ENCODE data around the gene ZNF215. TPM values are rescaled to one million over a fixed set of nuclear protein-coding genes. Genes with fewer than 3 reads are reported as not detected.

The ZNF215 gene
- polyA plus RNA-seq, 1 donor (not counting 4 experiments of a cell fraction or from before 2014, with no cell fraction given) = 6.1 TPM

DNA sequence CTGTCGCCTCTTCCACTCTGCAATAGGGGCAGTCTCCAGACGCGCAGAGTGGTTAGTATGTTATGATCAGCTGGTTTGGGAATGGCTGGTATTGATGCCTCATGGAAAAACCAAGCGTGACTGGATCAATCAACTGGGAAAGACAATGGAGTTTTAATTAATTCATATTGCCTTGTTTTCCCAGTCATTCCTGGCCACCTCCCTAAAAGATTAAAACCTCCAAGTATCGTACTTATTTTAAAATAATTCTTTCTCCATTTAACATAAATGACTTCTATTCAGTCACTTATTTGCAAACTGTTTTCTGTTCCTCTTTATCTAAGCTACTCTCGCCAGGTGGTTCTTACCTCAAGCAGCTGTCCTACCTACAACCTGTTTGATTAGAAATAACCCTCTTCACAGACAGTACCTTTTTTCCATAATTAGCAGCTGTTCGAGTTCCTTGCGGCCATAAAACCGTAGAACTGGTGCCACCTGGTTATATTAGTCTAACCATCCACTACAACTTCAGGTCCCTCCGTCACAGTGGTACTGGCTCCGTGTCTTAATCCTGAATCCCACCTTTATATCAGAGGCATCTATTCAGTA lies 898 bp downstream of the ZNF215 start:
- no peaks in the 10 kb centered on the region for H3K9me1 ChIP-seq (ENCODE audit: control insufficient read depth, extremely low read depth, insufficient read depth, low read length)
- no peak for FAIRE-seq
- peak overlapping the region; percentile 48 for H3K27ac ChIP-seq (ENCODE audit: control insufficient read depth, insufficient read depth, low read length)
- H3K4me2 ChIP-seq (ENCODE audit: control insufficient read depth, extremely low read depth, insufficient read depth, low read depth, low read length) = peak overlapping the region; percentile 86
- H3K9ac ChIP-seq (ENCODE audit: control insufficient read depth, extremely low read depth, insufficient read depth, low read length) = peak overlapping the region; percentile 75
- no peaks in the 10 kb centered on the region for H3K27me3 ChIP-seq (ENCODE audit: control insufficient read depth, extremely low read depth, insufficient read depth, low read length)
- no peaks in the 10 kb centered on the region for H4K20me1 ChIP-seq (ENCODE audit: control insufficient read depth, extremely low read depth, insufficient read depth, low read length)
- dilution Hi-C loops (cut with MboI; ENCODE audit: extremely low pct_ligation_motif_present, low sequenced_read_pairs) = no loop called here
- no peaks in the 10 kb centered on the region for H3K36me3 ChIP-seq (ENCODE audit: control insufficient read depth in 2 of 2, extremely low read depth in 1 of 2, insufficient read depth in 2 of 2, low read length in 2 of 2)
- H2AFZ ChIP-seq (ENCODE audit: control insufficient read depth, low read length) = peak overlapping the region; percentile 96
- H3K4me1 ChIP-seq (ENCODE audit: control insufficient read depth, extremely low read depth, insufficient read depth, low read length) = peaks cover 3% of the 10 kb centered on the region
- no peaks in the 10 kb centered on the region for H3K9me3 ChIP-seq (ENCODE audit: control insufficient read depth, low read depth, low read length)
- peak overlapping the region; percentile 56 to 82 (median 67) for H3K4me3 ChIP-seq (ENCODE audit: control insufficient read depth in 2 of 3, extremely low read depth in 1 of 3, insufficient read depth in 2 of 3, low read depth in 1 of 3, low read length in 3 of 3)
- TF ChIP-seq, protein P1, sequence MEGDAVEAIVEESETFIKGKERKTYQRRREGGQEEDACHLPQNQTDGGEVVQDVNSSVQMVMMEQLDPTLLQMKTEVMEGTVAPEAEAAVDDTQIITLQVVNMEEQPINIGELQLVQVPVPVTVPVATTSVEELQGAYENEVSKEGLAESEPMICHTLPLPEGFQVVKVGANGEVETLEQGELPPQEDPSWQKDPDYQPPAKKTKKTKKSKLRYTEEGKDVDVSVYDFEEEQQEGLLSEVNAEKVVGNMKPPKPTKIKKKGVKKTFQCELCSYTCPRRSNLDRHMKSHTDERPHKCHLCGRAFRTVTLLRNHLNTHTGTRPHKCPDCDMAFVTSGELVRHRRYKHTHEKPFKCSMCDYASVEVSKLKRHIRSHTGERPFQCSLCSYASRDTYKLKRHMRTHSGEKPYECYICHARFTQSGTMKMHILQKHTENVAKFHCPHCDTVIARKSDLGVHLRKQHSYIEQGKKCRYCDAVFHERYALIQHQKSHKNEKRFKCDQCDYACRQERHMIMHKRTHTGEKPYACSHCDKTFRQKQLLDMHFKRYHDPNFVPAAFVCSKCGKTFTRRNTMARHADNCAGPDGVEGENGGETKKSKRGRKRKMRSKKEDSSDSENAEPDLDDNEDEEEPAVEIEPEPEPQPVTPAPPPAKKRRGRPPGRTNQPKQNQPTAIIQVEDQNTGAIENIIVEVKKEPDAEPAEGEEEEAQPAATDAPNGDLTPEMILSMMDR (optimal IDR thresholded peaks at IDR 0.05 in 1 of 3, IDR thresholded peaks at IDR 0.05 in 1 of 3, conservative IDR thresholded peaks at IDR 0.05 in 1 of 3; ENCODE audit: extremely low read depth in 1 of 3, insufficient read depth in 2 of 3, low read length in 3 of 3) = no peak
- no peak for TF ChIP-seq EZH2 (IDR thresholded peaks at IDR 0.05; ENCODE audit: low read length)
- H3K79me2 ChIP-seq (ENCODE audit: control insufficient read depth, insufficient read depth, low read length) = peaks cover 5% of the 10 kb centered on the region
- no peak for DNase-seq (ENCODE audit: low read depth, low spot score)

DNA sequence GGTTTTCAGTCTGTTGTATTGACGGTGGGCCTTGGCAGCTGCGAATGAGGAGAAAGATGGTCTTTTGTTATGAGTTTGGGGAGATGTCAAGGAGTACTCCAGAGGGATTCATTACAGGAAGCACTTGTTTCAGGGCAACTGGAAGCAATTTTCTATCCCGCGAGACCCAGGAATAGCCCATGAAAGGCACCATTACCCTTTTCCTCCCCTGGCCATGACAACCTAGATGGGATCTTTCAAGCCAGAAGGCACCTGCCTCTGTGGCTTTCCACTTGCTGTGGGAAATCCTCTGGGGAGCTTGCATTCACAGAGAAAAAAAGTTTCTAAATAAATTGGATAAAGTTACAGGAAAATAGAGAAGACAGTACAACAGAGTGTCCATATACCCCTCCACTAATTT lies 2.7 kb downstream of the ZNF215 start:
- H3K27me3 ChIP-seq (ENCODE audit: control insufficient read depth, extremely low read depth, insufficient read depth, low read length) = no peaks in the 10 kb centered on the region
- H3K4me2 ChIP-seq (ENCODE audit: control insufficient read depth, extremely low read depth, insufficient read depth, low read depth, low read length) = no peak overlapping the region
- DNase-seq (ENCODE audit: low read depth, low spot score) (no peak), FAIRE-seq (no peak)
- H3K9me3 ChIP-seq (ENCODE audit: control insufficient read depth, low read depth, low read length) = no peaks in the 10 kb centered on the region
- peaks cover 5% of the 10 kb centered on the region for H3K79me2 ChIP-seq (ENCODE audit: control insufficient read depth, insufficient read depth, low read length)
- no peak overlapping the region for H3K4me3 ChIP-seq (ENCODE audit: control insufficient read depth in 2 of 3, extremely low read depth in 1 of 3, insufficient read depth in 2 of 3, low read depth in 1 of 3, low read length in 3 of 3)
- H2AFZ ChIP-seq (ENCODE audit: control insufficient read depth, low read length) = no peak overlapping the region
- no peaks in the 10 kb centered on the region for H3K9me1 ChIP-seq (ENCODE audit: control insufficient read depth, extremely low read depth, insufficient read depth, low read length)
- H3K4me1 ChIP-seq (ENCODE audit: control insufficient read depth, extremely low read depth, insufficient read depth, low read length) = peaks cover 3% of the 10 kb centered on the region
- H4K20me1 ChIP-seq (ENCODE audit: control insufficient read depth, extremely low read depth, insufficient read depth, low read length) = no peaks in the 10 kb centered on the region
- H3K9ac ChIP-seq (ENCODE audit: control insufficient read depth, extremely low read depth, insufficient read depth, low read length) = no peak overlapping the region
- dilution Hi-C loops (cut with MboI; ENCODE audit: extremely low pct_ligation_motif_present, low sequenced_read_pairs) = no loop called here
- no peaks in the 10 kb centered on the region for H3K36me3 ChIP-seq (ENCODE audit: control insufficient read depth in 2 of 2, extremely low read depth in 1 of 2, insufficient read depth in 2 of 2, low read length in 2 of 2)
- H3K27ac ChIP-seq (ENCODE audit: control insufficient read depth, insufficient read depth, low read length) = no peak overlapping the region
- TF ChIP-seq EZH2 (IDR thresholded peaks at IDR 0.05; ENCODE audit: low read length) = no peak
- TF ChIP-seq, protein P1 (optimal IDR thresholded peaks at IDR 0.05 in 1 of 3, IDR thresholded peaks at IDR 0.05 in 1 of 3, conservative IDR thresholded peaks at IDR 0.05 in 1 of 3; ENCODE audit: extremely low read depth in 1 of 3, insufficient read depth in 2 of 3, low read length in 3 of 3) = no peak
